ENCODE measurements around the gene CLHC1.
"Not testable (repeated sequence)": the region's sequence is repeated elsewhere in the genome, so short reads cannot be mapped to it uniquely, and the experiment has no call there.

Gene CLHC1

DNA sequence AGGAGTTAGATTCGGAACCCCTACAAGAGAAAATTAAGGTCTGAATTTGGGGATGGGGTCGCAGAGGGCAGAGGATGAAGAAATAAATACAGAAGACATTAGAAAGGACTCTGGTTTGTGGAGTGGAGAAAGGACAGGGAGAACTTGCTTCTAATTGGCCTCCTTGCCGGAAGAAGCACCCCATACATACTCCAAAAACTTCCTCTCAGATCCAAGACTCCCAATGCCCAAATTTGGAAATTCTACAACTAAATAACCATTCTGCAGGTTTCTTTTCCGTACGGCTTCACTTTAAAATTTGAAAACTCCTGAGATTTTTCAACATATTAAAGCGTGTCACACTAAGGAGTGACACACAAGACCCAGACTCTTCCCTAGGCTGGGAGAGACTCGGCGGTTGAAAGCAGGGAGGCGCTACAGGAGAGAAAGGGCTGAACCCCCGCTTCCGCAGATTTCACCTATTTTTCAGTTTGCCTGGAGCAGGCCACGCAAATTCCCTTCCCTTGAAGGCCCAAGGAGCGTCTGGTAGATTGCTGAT is 478 bp downstream of the CLHC1 start:
- DNase-seq: no peak

DNA sequence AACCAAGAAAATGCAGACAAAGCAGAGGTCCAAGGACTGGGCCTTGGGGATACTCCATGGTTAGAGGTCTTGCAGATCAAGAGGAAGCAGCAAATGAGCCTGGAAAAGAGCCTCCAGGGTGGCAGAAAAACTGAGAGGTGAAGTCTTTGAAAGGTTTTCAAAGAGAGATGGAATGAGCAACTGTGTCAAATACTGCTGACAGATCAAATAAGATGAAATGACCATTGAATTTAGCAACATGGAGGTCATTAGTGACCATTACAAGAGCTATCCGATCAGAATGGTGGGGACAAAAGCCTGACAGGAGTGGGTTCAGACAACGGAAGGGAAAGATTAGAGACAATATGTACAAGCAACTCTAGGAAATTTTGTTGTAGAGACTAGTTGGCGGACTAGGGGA is 1.5 kb downstream of the CLHC1 start:
- DNase-seq: no peak

DNA sequence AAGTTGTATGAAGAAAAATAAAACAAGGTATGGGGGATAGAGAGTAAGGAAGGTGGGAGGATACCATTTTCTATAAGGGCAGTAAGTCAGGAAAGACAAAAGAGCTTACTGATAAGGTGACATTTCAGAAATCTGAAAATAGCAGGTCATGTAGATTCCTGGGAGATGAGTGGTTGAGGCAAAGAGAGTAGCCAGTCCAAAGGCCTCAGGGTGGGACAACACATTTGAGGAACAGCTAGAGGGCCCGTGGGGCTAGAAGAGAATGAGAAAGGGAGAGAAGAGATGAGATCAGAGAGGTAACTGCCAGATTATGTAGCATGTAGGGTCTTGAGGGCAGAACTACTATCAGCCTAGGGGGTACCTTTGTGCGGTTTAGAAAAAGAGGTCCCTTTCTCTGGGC is 2.9 kb downstream of the CLHC1 start:
- no peak for DNase-seq

DNA sequence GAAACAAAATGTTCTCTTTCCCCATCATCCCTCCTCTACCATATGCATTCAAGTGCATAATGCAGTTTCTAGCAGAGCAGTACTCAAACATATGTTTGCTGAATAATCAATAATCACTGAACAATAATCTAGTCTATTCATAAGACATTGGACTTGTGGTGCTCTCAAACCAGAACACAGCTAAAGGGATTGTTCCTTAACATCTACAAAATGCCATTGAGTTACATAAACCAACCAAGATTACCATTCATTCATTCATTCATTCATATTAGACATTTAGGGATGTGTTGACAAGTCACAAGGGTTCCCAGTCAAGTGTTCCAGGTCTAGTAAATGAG is 3.9 kb downstream of the CLHC1 start:
- no peak for DNase-seq

DNA sequence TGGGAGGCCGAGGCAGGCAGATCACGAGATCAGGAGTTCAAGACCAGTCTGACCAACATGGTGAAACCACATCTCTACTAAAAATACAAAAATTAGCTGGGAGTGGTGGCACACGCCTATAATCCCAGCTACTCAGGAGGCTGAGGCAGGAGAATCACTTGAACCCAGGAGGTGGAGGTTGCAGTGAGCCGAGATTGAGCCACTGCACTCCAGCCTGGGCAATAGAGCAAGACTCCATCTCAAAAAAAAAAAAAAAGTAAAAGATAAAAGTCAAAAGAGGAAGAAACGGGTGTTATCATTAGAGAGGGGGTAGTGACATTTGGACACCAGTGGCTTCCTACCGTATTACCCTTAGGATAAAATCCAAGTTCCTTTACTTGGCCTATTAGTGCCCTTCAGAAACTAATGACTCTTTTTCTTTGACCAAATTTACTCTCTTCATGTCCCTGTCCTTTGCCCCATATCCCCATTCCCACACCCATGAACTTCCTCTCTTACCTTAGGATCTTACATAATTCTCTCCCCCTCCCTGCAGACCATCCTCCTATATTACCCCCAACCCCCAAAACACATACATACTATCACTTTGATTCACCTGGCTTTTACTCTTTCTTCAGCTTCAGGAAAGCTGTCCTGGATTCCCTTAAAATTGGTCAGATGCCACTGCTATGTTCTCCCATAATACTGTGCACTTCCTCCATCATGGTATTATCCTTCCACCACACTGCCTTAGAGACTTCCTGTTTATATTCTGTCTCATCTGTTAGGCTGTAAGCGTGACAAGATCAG is 4.5 kb downstream of the CLHC1 start:
- not testable (repeated sequence) for DNase-seq

GRCh38 chr2:55225481-55226020 is 6.5 kb downstream of the CLHC1 start:
- DNase-seq: no peak

DNA sequence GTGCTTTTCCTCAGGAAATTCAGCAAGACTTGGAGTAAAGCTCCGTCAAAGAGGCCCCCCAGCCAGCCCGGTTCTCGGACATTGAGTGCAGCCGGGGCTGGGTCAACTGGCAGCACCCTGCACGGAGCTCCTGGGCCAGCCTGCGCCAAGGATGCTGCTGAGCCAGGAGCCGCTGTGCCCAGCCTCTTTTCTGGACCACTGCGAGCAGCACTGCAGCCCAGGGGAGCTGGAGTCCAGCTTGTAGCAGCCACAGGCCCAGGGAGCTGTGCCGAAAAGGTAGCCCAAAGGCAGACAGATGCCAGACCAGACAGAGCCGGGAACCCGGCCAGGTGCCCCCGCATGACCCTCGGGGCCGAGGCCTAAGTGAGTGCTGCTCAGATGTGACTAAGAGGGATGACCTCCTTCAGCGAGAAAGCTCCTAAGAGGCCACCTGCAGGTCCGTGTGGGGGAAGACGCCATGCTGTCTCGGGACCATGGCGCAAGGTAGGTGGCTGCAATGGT is 7.3 kb downstream of the CLHC1 start:
- DNase-seq: no peak

GRCh38 chr2:55223958-55224760 is 7.9 kb downstream of the CLHC1 start:
- DNase-seq: no peak

GRCh38 chr2:55213822-55214221 is 18.3 kb downstream of the CLHC1 start:
- DNase-seq: no peak

DNA sequence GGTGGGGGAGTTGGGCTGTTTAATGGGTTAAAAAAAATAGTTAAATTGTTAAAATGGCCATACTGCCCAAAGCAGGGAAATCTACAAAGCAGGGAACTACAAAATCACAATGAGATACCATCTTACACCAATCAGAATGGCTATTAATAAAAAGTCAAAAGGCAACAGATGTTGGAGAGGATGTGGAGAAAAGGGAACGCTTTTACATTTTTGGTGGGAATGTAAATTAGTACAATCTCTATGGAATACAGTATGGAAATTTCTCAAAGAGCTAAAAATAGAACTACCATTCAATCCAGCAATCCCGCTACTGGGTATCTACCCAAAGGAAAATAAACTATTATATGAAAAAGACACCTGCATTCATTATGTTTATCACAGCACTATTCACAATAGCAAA is 27.1 kb downstream of the CLHC1 start:
- no peak for DNase-seq

GRCh38 chr2:55204536-55204935 is 27.6 kb downstream of the CLHC1 start:
- no peak for DNase-seq

- no peak for DNase-seq
Observed at GRCh38 chr2:55200416-55200815, 31.7 kb downstream of the CLHC1 start.

- no peak for DNase-seq
Observed at GRCh38 chr2:55196526-55196925, 35.6 kb downstream of the CLHC1 start.

DNA sequence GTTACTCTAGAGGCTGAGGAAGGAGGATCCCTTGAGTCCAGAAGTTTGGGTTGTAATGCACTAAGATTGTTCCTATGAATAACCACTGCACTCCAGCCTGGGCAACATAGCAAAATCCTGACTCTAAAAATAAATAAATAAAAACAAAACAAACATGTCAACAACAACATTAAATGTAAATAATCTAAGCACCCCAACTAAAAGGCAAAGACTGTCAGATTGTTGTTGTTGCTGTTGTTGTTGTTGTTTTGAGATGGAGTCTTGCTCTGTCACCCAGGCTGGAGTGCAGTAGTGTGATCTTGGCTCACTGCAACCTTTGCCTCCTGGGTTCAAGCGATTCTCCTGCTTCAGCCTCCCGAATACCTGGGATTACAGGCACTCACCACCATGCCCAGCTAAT is 40.2 kb downstream of the CLHC1 start:
- not testable (repeated sequence) for DNase-seq

DNA sequence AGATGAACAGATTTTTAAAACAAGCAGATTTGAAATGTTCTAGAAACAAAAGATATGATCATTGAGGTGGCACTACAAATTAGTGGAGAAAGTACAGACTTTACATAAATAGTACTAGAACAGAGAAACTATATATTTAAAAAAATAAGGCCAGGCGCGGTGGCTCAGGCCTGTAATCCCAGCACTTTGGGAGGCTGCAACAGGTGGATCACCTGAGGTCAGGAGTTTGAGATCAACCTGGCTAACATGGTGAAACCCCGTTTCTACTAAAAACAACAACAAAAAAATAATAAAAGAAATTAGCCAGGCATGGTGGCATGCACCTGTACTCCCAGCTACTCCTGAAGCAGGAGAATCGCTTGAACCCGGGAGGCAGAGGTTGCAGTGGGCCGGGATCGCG is 45.3 kb downstream of the CLHC1 start:
- DNase-seq: not testable (repeated sequence)

GRCh38 chr2:55180374-55180773 is 51.7 kb downstream of the CLHC1 start:
- no peak for DNase-seq

- no peak for DNase-seq
Observed at GRCh38 chr2:55176094-55176415, 56.0 kb downstream of the CLHC1 start.

DNA sequence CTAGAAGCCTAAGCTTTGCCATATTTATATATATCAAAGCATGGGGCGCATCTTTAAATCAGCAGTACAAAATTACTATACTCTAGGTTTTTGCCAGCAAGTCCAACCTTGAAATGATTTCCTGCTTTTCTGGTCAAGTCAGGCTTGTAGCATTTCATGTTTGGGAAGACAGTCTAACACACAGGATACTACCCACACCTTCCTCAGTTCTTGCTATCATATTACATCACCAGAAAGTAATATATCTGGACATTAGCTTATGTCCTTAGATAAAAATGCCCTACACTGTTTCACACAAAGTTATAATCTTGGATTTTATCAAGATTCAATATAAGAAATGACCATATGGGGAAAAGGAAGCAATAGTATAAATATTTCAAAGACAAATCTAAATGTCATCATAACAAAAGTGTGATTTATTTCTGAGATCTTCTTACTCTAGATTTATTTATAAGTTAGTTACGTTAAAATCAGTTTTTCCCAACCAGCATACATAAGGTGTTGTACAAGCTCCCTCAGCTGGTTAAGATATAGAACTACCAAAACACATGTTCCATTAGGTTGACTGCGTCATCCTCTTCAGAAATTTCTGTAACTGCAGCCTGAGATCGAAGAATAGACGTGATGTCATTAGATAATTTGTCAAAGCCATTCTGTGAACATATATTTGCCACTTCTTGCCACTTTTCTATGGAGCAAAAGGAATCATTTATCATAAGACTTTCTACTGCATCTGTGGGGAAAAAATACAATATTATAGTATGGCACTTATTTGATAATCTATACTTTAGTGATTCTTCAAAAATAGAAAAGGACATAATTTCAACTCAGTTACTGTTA is 56.6 kb downstream of the CLHC1 start:
- peak; percentile 42 for DNase-seq

- no peak for DNase-seq
Observed at GRCh38 chr2:55173438-55174054, 58.5 kb downstream of the CLHC1 start.

GRCh38 chr2:55169915-55170314 is 62.2 kb downstream of the CLHC1 start:
- DNase-seq: no peak

GRCh38 chr2:55169359-55169758 is 62.7 kb downstream of the CLHC1 start:
- no peak for DNase-seq

Measured in DMS79 (cell line).